ENCODE data around the gene WDR88. TPM values are rescaled to one million over a fixed set of nuclear protein-coding genes. Genes with fewer than 3 reads are reported as not detected.

Gene WDR88
- total and polyA plus RNA-seq, 10 of the 15 experiments (the other 5 are each of a cell fraction or from before 2014, with no cell fraction given) = 0.19 to 0.34 TPM; not detected in 8

DNA sequence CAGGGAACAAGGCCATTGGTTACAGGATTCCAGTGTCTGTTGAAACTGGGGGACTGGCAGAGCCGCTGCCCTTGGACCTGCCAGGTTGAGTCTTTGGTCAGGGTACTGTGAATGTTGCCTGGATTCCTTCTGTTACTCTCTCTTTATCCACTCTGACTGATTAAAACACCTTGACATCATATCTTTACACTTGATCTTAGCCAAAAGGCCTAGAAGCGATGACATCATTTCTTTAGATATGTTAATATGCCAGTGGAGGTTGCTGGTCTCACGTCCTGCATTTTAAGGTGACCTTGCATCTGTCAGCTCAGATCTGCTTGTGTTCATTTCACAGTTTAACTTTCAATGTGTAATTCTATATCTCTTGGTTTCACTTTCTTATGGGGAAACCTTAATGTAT lies 41.7 kb upstream of the WDR88 start:
- Histone ChIP-seq H4K20me1 (ENCODE audit: control insufficient read depth, insufficient read depth) (no peaks in the 10 kb centered on the region), H3K9ac (ENCODE audit: control insufficient read depth, insufficient read depth, low read length) (no peak overlapping the region), H3K9me3 (replicated peaks; ENCODE audit: control insufficient read depth, insufficient read depth, low read length) (no peaks in the 10 kb centered on the region), H3K4me2 (ENCODE audit: control insufficient read depth, insufficient read depth) (no peak overlapping the region), H3K36me3 (ENCODE audit: control insufficient read depth in 2 of 2, insufficient read depth in 2 of 2, low read length in 1 of 2) (peaks cover 0 to 9% of the 10 kb centered on the region in 2 experiments; a peak in 2 of 4 replicates), H3K79me2 (ENCODE audit: control insufficient read depth, insufficient read depth, low read length) (no peaks in the 10 kb centered on the region), H3K27ac (ENCODE audit: control insufficient read depth, insufficient read depth) (no peak overlapping the region), H2AFZ (ENCODE audit: control insufficient read depth, low read depth, low read length) (no peak overlapping the region), H3K4me3 (no peak overlapping the region), H3K27me3 (replicated peaks in 1 of 2; ENCODE audit: control insufficient read depth in 2 of 2, insufficient read depth in 2 of 2, low read length in 1 of 2) (no peaks in the 10 kb centered on the region), H3K4me1 (ENCODE audit: control insufficient read depth, insufficient read depth, low read length) (no peaks in the 10 kb centered on the region)
- TF ChIP-seq, protein P1, sequence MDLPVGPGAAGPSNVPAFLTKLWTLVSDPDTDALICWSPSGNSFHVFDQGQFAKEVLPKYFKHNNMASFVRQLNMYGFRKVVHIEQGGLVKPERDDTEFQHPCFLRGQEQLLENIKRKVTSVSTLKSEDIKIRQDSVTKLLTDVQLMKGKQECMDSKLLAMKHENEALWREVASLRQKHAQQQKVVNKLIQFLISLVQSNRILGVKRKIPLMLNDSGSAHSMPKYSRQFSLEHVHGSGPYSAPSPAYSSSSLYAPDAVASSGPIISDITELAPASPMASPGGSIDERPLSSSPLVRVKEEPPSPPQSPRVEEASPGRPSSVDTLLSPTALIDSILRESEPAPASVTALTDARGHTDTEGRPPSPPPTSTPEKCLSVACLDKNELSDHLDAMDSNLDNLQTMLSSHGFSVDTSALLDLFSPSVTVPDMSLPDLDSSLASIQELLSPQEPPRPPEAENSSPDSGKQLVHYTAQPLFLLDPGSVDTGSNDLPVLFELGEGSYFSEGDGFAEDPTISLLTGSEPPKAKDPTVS (IDR thresholded peaks at IDR 0.05; ENCODE audit: low read depth, low read length) = no peak
- TF ChIP-seq PAX8 (IDR thresholded peaks at IDR 0.05) = no peak
- TF ChIP-seq, protein P2, sequence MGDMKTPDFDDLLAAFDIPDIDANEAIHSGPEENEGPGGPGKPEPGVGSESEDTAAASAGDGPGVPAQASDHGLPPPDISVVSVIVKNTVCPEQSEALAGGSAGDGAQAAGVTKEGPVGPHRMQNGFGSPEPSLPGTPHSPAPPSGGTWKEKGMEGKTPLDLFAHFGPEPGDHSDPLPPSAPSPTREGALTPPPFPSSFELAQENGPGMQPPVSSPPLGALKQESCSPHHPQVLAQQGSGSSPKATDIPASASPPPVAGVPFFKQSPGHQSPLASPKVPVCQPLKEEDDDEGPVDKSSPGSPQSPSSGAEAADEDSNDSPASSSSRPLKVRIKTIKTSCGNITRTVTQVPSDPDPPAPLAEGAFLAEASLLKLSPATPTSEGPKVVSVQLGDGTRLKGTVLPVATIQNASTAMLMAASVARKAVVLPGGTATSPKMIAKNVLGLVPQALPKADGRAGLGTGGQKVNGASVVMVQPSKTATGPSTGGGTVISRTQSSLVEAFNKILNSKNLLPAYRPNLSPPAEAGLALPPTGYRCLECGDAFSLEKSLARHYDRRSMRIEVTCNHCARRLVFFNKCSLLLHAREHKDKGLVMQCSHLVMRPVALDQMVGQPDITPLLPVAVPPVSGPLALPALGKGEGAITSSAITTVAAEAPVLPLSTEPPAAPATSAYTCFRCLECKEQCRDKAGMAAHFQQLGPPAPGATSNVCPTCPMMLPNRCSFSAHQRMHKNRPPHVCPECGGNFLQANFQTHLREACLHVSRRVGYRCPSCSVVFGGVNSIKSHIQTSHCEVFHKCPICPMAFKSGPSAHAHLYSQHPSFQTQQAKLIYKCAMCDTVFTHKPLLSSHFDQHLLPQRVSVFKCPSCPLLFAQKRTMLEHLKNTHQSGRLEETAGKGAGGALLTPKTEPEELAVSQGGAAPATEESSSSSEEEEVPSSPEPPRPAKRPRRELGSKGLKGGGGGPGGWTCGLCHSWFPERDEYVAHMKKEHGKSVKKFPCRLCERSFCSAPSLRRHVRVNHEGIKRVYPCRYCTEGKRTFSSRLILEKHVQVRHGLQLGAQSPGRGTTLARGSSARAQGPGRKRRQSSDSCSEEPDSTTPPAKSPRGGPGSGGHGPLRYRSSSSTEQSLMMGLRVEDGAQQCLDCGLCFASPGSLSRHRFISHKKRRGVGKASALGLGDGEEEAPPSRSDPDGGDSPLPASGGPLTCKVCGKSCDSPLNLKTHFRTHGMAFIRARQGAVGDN (IDR thresholded peaks at IDR 0.05) = no peak
- TF ChIP-seq ATF7 (IDR thresholded peaks at IDR 0.05; ENCODE audit: low read depth) = 0 out of 2 replicates have a peak, but pooled peaks have one; percentile 19
- TF ChIP-seq NBN (IDR thresholded peaks at IDR 0.05) = no peak
- ChIA-PET SMC1A (ENCODE audit: uncharacterized antibody, unreplicated experiment) (no interaction called here), RAD21 (ENCODE audit: unreplicated experiment) (no interaction called here), POLR2A (no interaction called here), CTCF (no interaction called here)
- FAIRE-seq = no peak
- intact Hi-C loops (cut with micrococcal nuclease; ENCODE audit: unreplicated experiment) (no loop called here), in situ Hi-C loops (cut with MboI) (no loop called here)
- 98% methylated on average over 3 of the region's 3 CpGs for WGBS (ENCODE audit: insufficient coverage, insufficient replicate concordance, low lambda C conversion rate, missing lambda C conversion rate)
- DNase-seq (ENCODE audit: low read depth, low spot score) = no peak
- no TSS peak for BruUV-seq (replicated peaks)
- ATAC-seq = no peak

Data from GM12878 (cell line).